Panc1 (cell line): Measurements from ENCODE around the gene NOS1AP. TPM values are rescaled to one million over a fixed set of nuclear protein-coding genes. Genes with fewer than 3 reads are reported as not detected.
A peak's percentile ranks its signal among the peaks of the same experiment; 100 is the strongest.

Source experiments
- ATAC-seq: fragments of 200-7000 bp; cut with Tn5 transposase; 2 replicates; pipeline ENCODE4 v1.9.1; 2020; ENCODE audit warnings: mild to moderate bottlenecking, moderate library complexity
- BruUV-seq: library from RNA; stranded (reverse); fragments of 400-500 nt; replicated peaks from 2 replicates; lab custom pipeline; 2021; lab: Mats Ljungman, UMichigan
- CTCF ChIA-PET: fragments of 300-600 bp; sonication (Branson Sonifier 250); formaldehyde crosslinking; loops from one replicate; lab custom pipeline; 2022; ENCODE audit warnings: antibody characterized with exemption; lab: Charles Lee
- POLR2A ChIA-PET: fragments of 300-600 bp; sonication (Branson Sonifier 250); formaldehyde crosslinking; loops from one replicate; lab custom pipeline; 2022; ENCODE audit warnings: antibody characterized with exemption; lab: Charles Lee
- DNase-seq: peaks from one replicate; pipeline ENCODE4 v3.0.0-alpha.2; 2010; ENCODE audit warnings: low read depth, low spot score
- H3K27ac ChIP-seq: 2 replicates; pipeline ENCODE4 v1.5.1; 2011; ENCODE audit warnings: mild to moderate bottlenecking, low read length, inconsistent platforms
- H3K27me3 ChIP-seq: fragments of 200-500 bp; sonication (Bioruptor generic); 2 replicates; pipeline ENCODE4 v1.6.0; 2014; ENCODE audit warnings: low read length, inconsistent platforms; ENCODE audit not compliant: control insufficient read depth, insufficient read depth
- H3K36me3 ChIP-seq: fragments of 200-500 bp; sonication (Bioruptor generic); 2 replicates; pipeline ENCODE4 v1.5.1; 2014; ENCODE audit warnings: inconsistent platforms, mild to moderate bottlenecking, low read length, moderate library complexity; ENCODE audit not compliant: control insufficient read depth, insufficient read depth
- H3K4me1 ChIP-seq: 2 replicates; pipeline ENCODE4 v1.5.1; 2011; ENCODE audit warnings: inconsistent platforms, mild to moderate bottlenecking, low read length, moderate library complexity; ENCODE audit not compliant: control insufficient read depth, insufficient read depth
- H3K4me3 ChIP-seq, 2 experiments: 2 replicates each; pipeline ENCODE4 v1.5.1; 2011 to 2012; ENCODE audit warnings: low read depth in 2 of 2, low read length in 2 of 2, mild to moderate bottlenecking in 2 of 2, inconsistent platforms in 1 of 2, moderate library complexity in 1 of 2
- H3K9me3 ChIP-seq: fragments of 200-500 bp; sonication (Bioruptor generic); 2 replicates; pipeline ENCODE4 v1.5.1; 2014; ENCODE audit warnings: low read depth, mild to moderate bottlenecking, inconsistent platforms, low read length, moderate library complexity; ENCODE audit not compliant: control insufficient read depth, insufficient read depth
- CTCF ChIP-seq: fragments of 450-650 bp; IDR thresholded peaks from 2 replicates; pipeline ENCODE4 v1.5.1; 2017; ENCODE audit warnings: mild to moderate bottlenecking
- POLR2AphosphoS5 ChIP-seq: IDR thresholded peaks from 2 replicates; pipeline ENCODE4 v1.6.1; 2012; ENCODE audit warnings: mild to moderate bottlenecking, low read depth, low read length, moderate library complexity
- REST ChIP-seq, 2 experiments: IDR thresholded peaks; 2 replicates each; pipeline ENCODE4 v1.6.1; 2011 to 2012; ENCODE audit warnings: low read depth in 2 of 2, control low read depth in 1 of 2, low read length in 1 of 2, mild to moderate bottlenecking in 1 of 2, moderate library complexity in 1 of 2; ENCODE audit not compliant: insufficient read depth in 1 of 2
- SIN3A ChIP-seq: IDR thresholded peaks from 2 replicates; pipeline ENCODE4 v1.6.1; 2012; ENCODE audit warnings: low read depth, mild to moderate bottlenecking, low read length, moderate library complexity, borderline replicate concordance; ENCODE audit not compliant: insufficient read depth
- TCF7L2 ChIP-seq: IDR thresholded peaks from 2 replicates; pipeline ENCODE4 v1.6.1; 2011; ENCODE audit warnings: mild to moderate bottlenecking, low read depth, low read length, inconsistent platforms
- in situ Hi-C: cut with HindIII; loops from 2 replicates; pipeline ENCODE4 v1.10.0; 2016; ENCODE audit warnings: low sequenced_read_pairs, low pct_unique_long_range_greater_than_20kb
- intact Hi-C: fragments of 100-400 bp; cut with micrococcal nuclease; formaldehyde crosslinking; loops from one replicate; pipeline ENCODE4 v1.10.0; 2022; ENCODE audit not compliant: unreplicated experiment
- total RNA-seq: library from RNA; stranded (reverse); gene quantifications from one replicate; pipeline ENCODE4 v1.2.1, GENCODE V29; 2021; ENCODE audit not compliant: unreplicated experiment

NOS1AP gene
- total RNA-seq, 1 experiment from 2014 or later = 27.9 TPM

- ChIA-PET CTCF (interaction anchor here (0.7 kb wide), 1 partner anchor 421 kb away, joined by 3 read pairs; no protein-coding TSS in a partner anchor), POLR2A (no interaction called here)
- no peak for ATAC-seq
- in situ Hi-C loops (no loop called here), intact Hi-C loops (no loop called here)
- Histone ChIP-seq H3K27me3 (no peaks in the 10 kb centered on the region), H3K27ac (no peak overlapping the region), H3K4me1 (no peaks in the 10 kb centered on the region), H3K9me3 (no peaks in the 10 kb centered on the region), H3K4me3 (no peak overlapping the region), H3K36me3 (no peaks in the 10 kb centered on the region)
- TF ChIP-seq REST (IDR thresholded peaks at IDR 0.05; ENCODE audit: insufficient read depth in 1 of 2, low read depth in 2 of 2, low read length in 1 of 2) (no peak), CTCF (no peak), POLR2AphosphoS5 (no peak), SIN3A (no peak), TCF7L2 (no peak)
- no TSS peak for BruUV-seq
- DNase-seq = no peak
These were observed 303.6 kb downstream of the NOS1AP start for GRCh38 chr1:162373072-162373427.

GRCh38 chr1:162373541-162374260 is 304.2 kb downstream of the NOS1AP start:
- no peaks in the 10 kb centered on the region for H3K27me3 ChIP-seq
- in situ Hi-C loops (no loop called here), intact Hi-C loops (no loop called here)
- DNase-seq = no peak
- H3K36me3 ChIP-seq = no peaks in the 10 kb centered on the region
- no peak overlapping the region for H3K27ac ChIP-seq
- H3K9me3 ChIP-seq = no peaks in the 10 kb centered on the region
- no peak overlapping the region for H3K4me3 ChIP-seq
- CTCF ChIA-PET = interaction anchor here (0.7 kb wide), 1 partner anchor 422 kb away, joined by 3 read pairs; no protein-coding TSS in a partner anchor
- TF ChIP-seq REST (IDR thresholded peaks at IDR 0.05; ENCODE audit: insufficient read depth in 1 of 2, low read depth in 2 of 2, low read length in 1 of 2) (no peak), POLR2AphosphoS5 (no peak), SIN3A (no peak), TCF7L2 (no peak), CTCF (no peak)
- POLR2A ChIA-PET = interaction anchor here (0.5 kb wide), 1 partner anchor 518 kb away, joined by 3 read pairs; no protein-coding TSS in a partner anchor
- no TSS peak for BruUV-seq
- ATAC-seq = peak; percentile 46; the same call in 1 of the 2 replicates
- H3K4me1 ChIP-seq = no peaks in the 10 kb centered on the region
